ENCODE data around the gene SGPP2.

SGPP2 gene

DNA sequence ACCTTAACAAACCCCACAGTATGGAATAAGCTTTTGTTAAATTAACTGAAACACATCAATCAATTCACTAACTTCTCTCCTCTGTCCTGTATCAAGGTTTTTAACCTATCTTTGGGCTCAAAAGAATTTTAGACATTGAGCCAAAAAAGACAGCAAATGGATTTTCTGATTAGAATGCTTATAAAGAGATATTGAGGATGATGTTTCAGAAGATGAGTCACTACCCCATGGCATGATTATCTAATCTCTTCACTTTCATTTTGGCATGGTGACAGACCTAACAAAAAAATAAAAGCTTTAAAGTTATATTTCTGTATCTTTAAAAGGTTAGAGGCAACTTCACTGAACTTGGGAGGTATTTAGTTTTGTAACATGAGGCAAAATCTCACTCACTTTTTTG lies 55.5 kb downstream of the SGPP2 start:
- DNase-seq, result no peak

- DNase-seq, result no peak
Measured at GRCh38 chr2:222480497-222480896, 56.2 kb downstream of the SGPP2 start.

- DNase-seq, result no peak
Measured at GRCh38 chr2:222481941-222482340, 57.6 kb downstream of the SGPP2 start.

- no peak for DNase-seq
Measured at GRCh38 chr2:222483513-222484039, 59.2 kb downstream of the SGPP2 start.

DNA sequence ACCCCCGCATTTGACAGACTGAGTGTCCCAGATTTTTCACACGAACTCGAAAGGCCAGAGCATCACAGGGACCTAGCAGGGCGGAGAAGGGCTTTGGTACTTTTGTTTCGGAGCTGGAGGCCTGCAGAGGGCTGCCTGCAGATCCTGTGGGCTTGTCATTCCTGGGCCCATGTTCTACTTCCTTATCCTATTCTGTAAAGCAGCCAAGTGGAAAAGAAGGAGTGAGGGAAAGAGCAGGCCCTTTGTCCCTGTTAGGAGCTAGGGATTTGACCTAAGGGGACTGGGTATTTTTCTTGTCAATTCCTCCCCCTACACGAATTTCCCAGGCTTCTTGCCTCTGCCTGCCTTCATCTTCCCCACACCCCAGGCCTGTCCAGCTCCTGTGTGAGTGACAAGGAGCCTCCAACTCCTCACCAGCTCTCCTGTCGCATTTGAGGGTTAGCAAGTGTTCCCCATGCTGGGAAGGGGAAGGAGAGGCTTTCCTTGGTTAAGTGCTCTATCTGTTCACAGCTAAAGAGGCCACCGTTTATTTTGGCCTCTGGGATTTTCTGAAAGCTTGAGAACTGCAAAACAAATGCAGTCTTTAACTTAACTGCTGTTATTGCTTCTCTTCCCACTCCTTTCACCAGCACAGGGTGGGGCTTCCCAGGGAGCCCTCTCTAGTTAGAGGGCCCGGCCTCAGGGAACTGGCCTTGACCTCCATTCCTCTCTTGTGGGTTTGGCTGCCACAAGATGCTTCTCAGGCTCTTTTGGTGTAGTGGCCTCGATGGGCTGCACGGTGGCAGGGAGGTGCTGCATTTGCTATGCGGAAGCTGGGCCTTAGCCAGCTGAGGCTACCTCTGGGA lies 61.2 kb downstream of the SGPP2 start:
- DNase-seq, result no peak

GRCh38 chr2:222490131-222490530 lies 65.8 kb downstream of the SGPP2 start:
- no peak for DNase-seq

- no peak for DNase-seq
Measured at GRCh38 chr2:222492683-222493082, 68.3 kb downstream of the SGPP2 start.

DNA sequence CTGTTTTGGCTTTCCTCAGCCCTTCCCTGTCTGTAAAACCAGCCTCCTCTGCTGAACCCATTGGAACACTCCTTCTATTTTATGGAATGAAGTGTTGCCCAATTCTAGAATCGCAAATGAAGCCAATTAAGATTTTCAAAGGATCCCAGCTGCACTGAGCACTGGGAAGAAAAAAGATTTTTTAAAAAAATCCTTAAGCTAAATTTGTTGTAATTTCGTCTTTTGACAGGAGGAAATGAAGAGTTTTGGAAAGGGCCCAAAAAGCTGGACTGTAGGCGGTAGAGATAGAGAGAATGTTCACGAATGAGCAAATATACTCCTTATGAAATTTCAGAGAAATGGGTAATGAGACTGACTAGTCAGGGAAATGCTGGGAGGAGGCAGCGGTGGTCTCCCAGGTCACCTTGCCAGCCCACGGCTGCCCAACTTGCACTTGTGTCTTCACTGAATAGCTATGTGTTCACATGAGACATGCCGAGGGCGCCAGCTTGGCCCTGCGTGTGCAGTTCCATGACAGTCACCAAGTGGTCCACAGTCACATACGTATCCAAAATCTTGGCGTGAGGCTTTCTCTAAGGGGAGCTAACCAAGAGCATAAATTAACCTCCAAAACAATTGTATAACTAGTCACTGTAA lies 69.9 kb downstream of the SGPP2 start:
- no peak for DNase-seq

- no peak for DNase-seq
Measured at GRCh38 chr2:222495388-222495787, 71.0 kb downstream of the SGPP2 start.

DNA sequence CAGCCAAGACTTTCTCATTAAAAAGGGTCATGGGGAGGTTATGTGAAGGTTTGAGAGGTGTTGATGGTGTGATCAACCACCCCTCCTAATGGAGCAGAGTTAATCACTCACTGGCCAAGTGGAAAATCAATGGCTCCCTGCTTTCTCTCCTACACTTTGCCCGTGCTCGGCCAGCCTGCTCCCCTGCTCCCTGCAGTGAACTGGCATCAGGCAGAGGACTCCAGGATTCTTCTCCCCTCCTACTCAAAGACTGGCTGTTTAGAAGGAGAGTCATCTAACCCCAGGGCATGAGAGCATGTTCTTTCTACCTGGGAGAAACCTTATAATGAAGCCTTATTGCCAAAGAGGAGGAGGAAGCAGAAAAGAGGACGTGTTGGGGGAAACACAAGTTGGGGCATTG lies 74.9 kb downstream of the SGPP2 start:
- no peak for DNase-seq

DNA sequence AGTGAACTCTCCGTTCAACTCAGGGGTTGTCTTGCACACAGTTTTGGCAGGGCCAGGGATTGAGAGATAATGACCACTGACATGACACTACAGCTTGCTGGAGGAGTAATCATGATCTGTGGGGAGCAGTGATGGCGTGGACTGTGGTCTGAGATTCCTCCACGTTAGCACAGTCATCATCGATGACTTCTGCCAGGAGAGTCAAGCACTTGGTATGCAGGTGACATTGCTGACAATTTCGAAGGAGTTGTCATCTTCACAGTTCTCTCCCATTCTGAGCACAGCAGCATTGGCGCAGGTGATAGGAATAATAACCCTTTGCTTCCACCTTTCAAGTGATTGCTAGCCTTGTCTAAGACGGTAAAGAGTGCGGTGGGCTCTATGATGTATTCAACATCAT lies 79.8 kb downstream of the SGPP2 start:
- no peak for DNase-seq

GRCh38 chr2:222504719-222505118 lies 80.4 kb downstream of the SGPP2 start:
- no peak for DNase-seq

DNA sequence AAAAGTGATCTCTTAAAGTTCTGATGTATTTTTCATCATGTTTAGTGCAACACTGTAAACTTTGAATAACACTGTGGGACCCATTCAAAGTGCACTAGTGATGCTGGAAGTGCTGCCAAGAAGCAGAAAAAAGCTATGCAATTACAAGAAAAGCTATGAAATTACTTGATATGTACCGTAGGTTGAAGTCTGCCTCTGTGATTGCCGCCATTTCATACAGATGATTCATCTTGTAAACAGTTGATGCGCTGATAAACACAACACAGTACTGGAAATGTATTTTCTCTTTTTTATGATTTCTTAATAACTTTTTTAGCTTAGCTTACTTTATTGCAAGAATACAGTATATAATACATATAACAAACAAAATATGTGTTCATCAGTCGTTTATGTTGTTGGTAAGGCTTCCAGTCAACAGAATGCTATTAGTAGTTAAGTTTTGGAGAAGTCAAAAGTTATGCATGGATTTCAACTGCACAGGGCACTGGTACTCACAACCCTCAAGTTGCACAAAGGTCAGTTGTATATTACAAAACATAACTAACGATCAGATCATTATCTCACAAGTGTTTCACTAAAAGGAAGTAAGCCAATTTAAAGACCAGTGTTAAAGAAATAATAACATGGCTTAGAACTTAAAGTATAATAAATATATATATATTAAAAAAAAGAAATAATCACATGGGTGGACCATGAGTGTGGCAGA lies 82.0 kb downstream of the SGPP2 start:
- DNase-seq, result no peak

DNA sequence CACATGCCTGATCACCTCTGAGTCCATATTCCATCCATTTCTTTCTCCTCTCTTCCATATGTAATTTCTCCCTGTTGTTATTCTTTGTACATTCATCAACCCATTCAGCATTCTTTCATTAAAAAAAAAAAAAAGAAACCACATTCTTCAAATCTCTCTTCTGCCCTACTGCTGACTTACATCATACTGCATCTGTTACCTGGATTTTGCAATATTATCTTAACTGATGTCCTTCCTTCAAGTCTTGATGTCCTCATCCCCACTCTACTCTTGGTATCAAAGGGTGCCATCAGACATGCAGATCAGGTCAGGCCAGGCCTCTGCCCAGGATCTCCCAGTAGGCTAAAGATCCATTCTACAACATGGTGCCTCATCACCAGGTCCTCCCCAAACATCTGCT lies 90.6 kb downstream of the SGPP2 start:
- no peak for DNase-seq

DNA sequence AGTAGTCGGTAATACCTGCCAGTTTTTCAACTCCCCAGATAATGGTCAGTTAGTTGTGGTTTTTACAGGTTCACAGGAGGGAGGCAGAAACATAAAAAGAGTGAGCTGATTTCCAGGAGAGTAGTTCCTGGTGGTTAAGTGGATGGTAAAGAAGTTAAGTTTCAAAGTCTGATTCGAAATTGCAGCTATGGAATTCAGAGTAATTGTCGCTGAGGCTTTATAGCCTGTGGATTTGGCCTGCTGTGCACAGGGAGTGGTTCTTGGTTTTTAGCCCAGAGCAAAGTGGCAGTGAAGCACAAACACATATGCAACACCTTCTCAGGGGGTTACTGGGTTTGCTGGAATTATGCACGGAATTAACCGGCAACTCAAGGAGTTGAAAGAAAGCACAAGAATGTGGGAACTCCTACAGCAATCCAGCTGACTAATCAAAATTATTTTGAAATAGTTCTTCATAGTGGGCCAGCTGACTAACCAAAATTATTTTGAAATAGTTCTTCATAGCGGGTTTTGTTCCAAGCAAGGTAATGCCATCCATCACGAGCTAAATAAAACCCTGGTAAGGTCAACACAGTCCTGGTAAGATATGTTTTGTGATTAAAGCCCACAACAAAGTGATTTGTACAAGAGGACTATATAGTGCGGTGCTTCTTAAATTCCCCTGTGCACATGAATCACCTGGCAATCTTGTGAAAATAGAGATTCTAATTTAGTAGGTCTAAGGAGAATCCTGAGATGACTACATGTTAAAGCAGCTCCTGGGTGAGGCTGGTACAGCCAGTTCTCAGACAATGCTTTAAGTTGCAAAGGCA lies 94.4 kb downstream of the SGPP2 start:
- DNase-seq, result no peak

- DNase-seq, result no peak
Measured at GRCh38 chr2:222521099-222521498, 96.8 kb downstream of the SGPP2 start.

DNA sequence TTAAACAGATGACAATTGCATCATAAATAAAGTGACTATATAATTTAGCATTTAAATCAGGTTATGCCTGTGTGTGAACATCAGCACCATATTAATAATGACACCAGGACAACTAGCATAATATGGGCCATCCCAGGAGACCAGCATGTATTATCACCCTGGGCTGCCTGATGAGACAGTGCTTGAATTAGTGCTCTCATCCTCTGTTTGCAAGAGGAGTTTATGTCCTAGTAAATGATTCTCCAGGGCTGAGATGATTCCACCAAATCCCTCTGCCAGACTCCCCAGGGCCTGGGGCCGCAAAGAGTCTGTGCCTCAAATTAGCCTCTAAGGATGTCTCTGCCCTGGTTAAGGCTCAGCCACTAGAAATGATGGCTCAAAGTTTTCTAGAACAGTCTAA lies 97.7 kb downstream of the SGPP2 start:
- DNase-seq, result no peak

DNA sequence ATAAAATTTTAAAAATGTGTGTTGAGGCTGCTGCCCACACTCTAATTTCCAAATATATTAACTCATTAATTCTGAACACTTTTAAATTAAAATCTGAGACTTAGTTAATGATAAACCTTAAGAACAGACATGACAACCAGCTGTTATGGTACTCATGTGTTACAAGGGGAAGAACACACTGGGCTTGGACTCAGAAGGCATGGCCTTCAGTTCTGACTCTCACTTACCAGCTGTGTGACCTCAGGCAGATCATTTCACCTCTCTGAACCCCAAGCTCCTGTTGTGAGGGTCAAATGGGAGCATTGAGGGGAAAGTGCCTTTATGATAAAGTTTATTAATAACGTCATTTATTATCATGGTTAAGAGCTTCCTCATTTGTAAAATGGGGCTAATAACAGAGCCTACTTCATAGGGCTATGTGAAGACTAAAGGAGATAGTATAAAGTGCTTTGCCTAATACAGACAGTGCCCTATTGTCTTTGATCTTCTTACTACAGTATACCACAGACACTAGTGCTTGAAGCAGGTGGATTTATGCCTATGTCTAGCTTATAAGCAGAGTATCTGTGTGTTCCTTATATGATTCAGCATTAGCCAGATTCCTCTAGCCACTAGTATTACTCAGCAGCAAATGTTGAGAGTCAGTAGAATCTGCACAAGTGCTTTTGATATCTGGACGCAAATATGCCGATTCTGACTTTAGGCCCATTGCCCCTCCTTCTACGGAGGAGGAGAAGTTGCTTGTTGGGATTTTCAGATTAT lies 99.6 kb downstream of the SGPP2 start:
- no peak for DNase-seq

- DNase-seq, result no peak
Measured at GRCh38 chr2:222525811-222526210, 101.5 kb downstream of the SGPP2 start.

DNA sequence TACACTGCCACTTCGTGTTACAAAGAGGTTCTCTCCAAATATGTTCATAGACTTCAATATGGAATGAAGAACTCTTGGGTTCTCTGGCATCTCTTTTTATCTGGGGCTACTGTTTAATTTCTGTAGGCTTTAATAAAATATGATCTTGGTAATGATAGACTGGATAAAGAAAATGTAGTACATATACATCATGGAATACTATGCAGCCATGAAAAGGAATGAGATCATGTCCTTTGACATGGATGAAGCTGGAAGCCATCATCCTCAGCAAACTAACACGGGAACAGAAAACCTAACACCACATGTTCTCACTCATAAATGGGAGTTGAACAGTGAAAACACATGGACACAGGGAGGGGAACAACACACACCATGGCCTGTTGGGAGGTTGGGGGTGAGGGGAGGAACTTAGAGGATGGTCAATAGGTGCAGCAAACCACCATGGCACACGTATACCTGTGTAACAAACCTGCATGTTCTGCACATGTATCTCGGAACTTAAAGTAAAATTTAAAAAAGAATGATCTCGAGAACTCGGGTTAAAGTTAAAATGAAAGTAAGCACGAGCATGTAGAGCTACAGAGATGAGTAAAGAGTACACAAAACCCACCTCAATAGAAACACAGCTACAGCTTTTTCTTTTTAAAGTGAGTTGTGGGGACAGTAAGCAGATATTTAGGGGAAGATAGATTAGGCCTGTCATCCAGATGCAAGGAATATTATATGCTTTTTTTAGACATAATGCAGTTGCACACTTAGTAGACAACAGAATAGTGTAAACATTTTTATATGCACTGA lies 102.3 kb downstream of the SGPP2 start:
- DNase-seq, result no peak

DNA sequence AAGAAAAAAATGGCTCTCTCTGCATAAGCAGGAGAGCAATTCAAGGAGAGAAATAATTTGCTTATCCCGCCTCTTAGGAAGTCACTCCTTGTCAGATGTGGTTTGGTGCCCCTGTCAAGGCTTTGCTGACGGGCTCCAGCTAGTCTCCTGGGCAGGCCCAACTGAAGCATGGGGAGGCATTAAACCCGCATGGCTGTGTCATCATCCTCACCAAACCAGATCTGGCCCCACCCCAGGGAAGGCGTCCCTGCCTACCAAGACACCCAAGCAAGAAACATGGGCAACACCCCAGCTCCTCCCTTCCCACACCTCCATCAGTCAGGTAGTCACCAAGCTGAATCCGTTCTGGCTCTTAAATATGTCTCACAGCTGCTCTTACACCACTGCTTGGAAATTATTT lies 108.0 kb downstream of the SGPP2 start:
- no peak for DNase-seq
